SU-DHL-6 (cell line): ENCODE data around the gene CNTN4.

Experiments
- H2AFZ ChIP-seq: fragments of 200-600 bp; sonication (generic); 2 replicates; pipeline ENCODE4 v1.6.1; 2014; ENCODE audit warnings: low read depth, mild to moderate bottlenecking, moderate library complexity, mixed read lengths, antibody characterized with exemption, low read length; ENCODE audit not compliant: severe bottlenecking
- H3F3A ChIP-seq: fragments of 200-600 bp; shearing (Covaris generic); 2 replicates; pipeline ENCODE4 v1.6.0; 2016; ENCODE audit warnings: antibody characterized with exemption, mild to moderate bottlenecking; ENCODE audit not compliant: insufficient read depth
- H3K27ac ChIP-seq: fragments of 200-600 bp; sonication (generic); 2 replicates; pipeline ENCODE4 v1.5.1; 2016; ENCODE audit warnings: low read depth, mild to moderate bottlenecking, low read length, moderate library complexity, mixed read lengths
- H3K27me3 ChIP-seq: fragments of 200-600 bp; sonication (generic), shearing (Covaris generic); 2 replicates; pipeline ENCODE4 v1.6.0; 2014; ENCODE audit warnings: mild to moderate bottlenecking, low read length
- H3K36me3 ChIP-seq: fragments of 200-600 bp; sonication (generic); 2 replicates; pipeline ENCODE4 v1.6.1; 2014; ENCODE audit warnings: mild to moderate bottlenecking, low read length, mixed read lengths
- H3K4me2 ChIP-seq: fragments of 300-600, 200-600 bp; shearing (Covaris generic), sonication (generic); 2 replicates; pipeline ENCODE4 v1.6.0; 2014; ENCODE audit warnings: low read length, low read depth, mild to moderate bottlenecking; ENCODE audit not compliant: poor library complexity, severe bottlenecking
- H3K4me3 ChIP-seq: fragments of 200-600 bp; sonication (generic); 2 replicates; pipeline ENCODE4 v1.5.1; 2014; ENCODE audit warnings: antibody characterized with exemption, low read length, mild to moderate bottlenecking, mixed read lengths; ENCODE audit not compliant: insufficient read depth, poor library complexity, severe bottlenecking
- H3K79me2 ChIP-seq: fragments of 200-600 bp; sonication (generic); 2 replicates; pipeline ENCODE4 v1.6.1; 2014; ENCODE audit warnings: mild to moderate bottlenecking, low read length, moderate library complexity; ENCODE audit not compliant: insufficient read depth
- H3K9ac ChIP-seq: fragments of 200-600 bp; sonication (generic); 2 replicates; pipeline ENCODE4 v1.7.0; 2014; ENCODE audit warnings: mild to moderate bottlenecking, low read length
- H3K9me2 ChIP-seq: fragments of 200-600 bp; sonication (generic); replicated peaks from 2 replicates; pipeline ENCODE4 v1.6.1; 2014; ENCODE audit warnings: low read length; ENCODE audit not compliant: insufficient read depth
- H3K9me3 ChIP-seq: fragments of 200-600 bp; sonication (generic); 2 replicates; pipeline ENCODE4 v1.6.1; 2014; ENCODE audit warnings: low read length, mixed read lengths; ENCODE audit not compliant: insufficient read depth
- H4K20me1 ChIP-seq: fragments of 200-600 bp; sonication (generic); 2 replicates; pipeline ENCODE4 v1.6.1; 2014; ENCODE audit warnings: low read depth, mild to moderate bottlenecking, antibody characterized with exemption, low read length, moderate library complexity, mixed read lengths
- CTCF ChIP-seq: fragments of 200-600 bp; sonication (generic); IDR thresholded peaks from one replicate; pipeline ENCODE4 v1.5.1; 2017; ENCODE audit warnings: antibody characterized with exemption, mild to moderate bottlenecking, low read length, moderate library complexity; ENCODE audit not compliant: insufficient read depth, poor library complexity, severe bottlenecking
- EZH2phosphoT487 ChIP-seq: fragments of 200-600 bp; sonication (generic), shearing (Covaris generic); conservative IDR thresholded peaks from 2 replicates; pipeline ENCODE4 v1.6.1; 2018; ENCODE audit warnings: mild to moderate bottlenecking, antibody characterized with exemption, low read length, moderate library complexity, mixed read lengths

The CNTN4 gene

DNA sequence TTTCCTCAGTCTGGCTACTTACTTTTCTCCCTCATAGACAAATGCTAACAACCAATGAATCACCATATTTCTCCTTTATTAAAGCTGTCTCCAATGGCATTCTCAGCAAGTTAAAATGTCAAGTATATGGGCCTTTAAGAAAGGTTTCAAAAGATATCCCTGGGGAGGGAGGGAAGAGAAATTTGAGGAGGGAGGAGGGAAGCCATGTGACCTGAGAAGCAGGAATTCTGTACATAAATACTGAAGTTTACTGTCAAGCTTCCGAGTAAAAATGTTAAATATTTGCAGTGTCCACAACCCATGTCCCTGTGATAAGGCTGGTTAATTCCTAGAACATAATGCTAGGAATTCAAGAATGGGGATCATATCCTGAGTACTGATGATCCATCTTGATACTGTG, 175.9 kb downstream of the CNTN4 start:
- Histone ChIP-seq H3K27me3 (no peaks in the 10 kb centered on the region), H3F3A (no peaks in the 10 kb centered on the region), H3K79me2 (no peaks in the 10 kb centered on the region), H3K9ac (no peak overlapping the region), H3K4me2 (no peak overlapping the region), H3K27ac (no peak overlapping the region), H4K20me1 (no peaks in the 10 kb centered on the region), H2AFZ (no peak overlapping the region), H3K9me2 (no peaks in the 10 kb centered on the region), H3K4me3 (no peak overlapping the region), H3K9me3 (no peaks in the 10 kb centered on the region), H3K36me3 (no peaks in the 10 kb centered on the region)
- TF ChIP-seq CTCF, result no peak
- no peak for TF ChIP-seq EZH2phosphoT487

- no peaks in the 10 kb centered on the region for H3K27me3 ChIP-seq
- H4K20me1 ChIP-seq, result no peaks in the 10 kb centered on the region; the same call in 1 of the 2 replicates
- no peaks in the 10 kb centered on the region for H3K9me3 ChIP-seq
- no peak overlapping the region for H2AFZ ChIP-seq
- TF ChIP-seq EZH2phosphoT487 (no peak), CTCF (no peak)
- H3K9me2 ChIP-seq, result no peaks in the 10 kb centered on the region
- H3K79me2 ChIP-seq, result no peaks in the 10 kb centered on the region
- H3F3A ChIP-seq, result no peaks in the 10 kb centered on the region
- H3K27ac ChIP-seq, result no peak overlapping the region
- H3K9ac ChIP-seq, result no peak overlapping the region
- H3K36me3 ChIP-seq, result no peaks in the 10 kb centered on the region
- no peak overlapping the region for H3K4me2 ChIP-seq
- H3K4me3 ChIP-seq, result no peak overlapping the region
Observed at GRCh38 chr3:2283818-2284217, 185.2 kb downstream of the CNTN4 start.

GRCh38 chr3:2300938-2301337, 202.3 kb downstream of the CNTN4 start:
- Histone ChIP-seq H2AFZ (no peak overlapping the region), H3F3A (no peaks in the 10 kb centered on the region), H3K9me2 (no peaks in the 10 kb centered on the region), H4K20me1 (no peaks in the 10 kb centered on the region), H3K4me2 (no peak overlapping the region), H3K27me3 (no peaks in the 10 kb centered on the region), H3K27ac (no peak overlapping the region), H3K9me3 (no peaks in the 10 kb centered on the region), H3K9ac (no peak overlapping the region), H3K36me3 (no peaks in the 10 kb centered on the region), H3K79me2 (no peaks in the 10 kb centered on the region), H3K4me3 (no peak overlapping the region)
- TF ChIP-seq EZH2phosphoT487 (no peak), CTCF (no peak)

DNA sequence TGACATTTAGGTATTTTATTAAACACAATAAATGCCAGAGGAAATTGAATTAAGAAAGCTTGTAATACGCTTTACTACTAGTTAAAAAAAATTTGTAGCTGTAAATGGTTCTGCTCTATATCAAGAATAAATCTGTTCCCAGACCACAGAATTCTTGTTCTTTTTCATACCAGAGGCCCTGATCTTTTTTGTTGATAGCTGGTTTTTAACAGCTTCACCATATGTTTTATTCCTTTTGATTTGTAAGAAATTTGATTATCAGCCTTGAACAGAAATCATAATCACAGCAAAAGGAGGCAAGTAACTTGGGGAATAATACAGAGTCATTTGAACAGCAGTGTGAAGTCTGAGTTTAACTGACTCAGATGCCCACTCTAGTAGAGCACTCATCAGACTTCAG, 202.7 kb downstream of the CNTN4 start:
- Histone ChIP-seq H3K4me3 (no peak overlapping the region), H3K27me3 (no peaks in the 10 kb centered on the region), H4K20me1 (no peaks in the 10 kb centered on the region), H3K9me2 (no peaks in the 10 kb centered on the region), H2AFZ (no peak overlapping the region), H3F3A (no peaks in the 10 kb centered on the region), H3K79me2 (no peaks in the 10 kb centered on the region), H3K27ac (no peak overlapping the region), H3K9ac (no peak overlapping the region), H3K9me3 (no peaks in the 10 kb centered on the region), H3K4me2 (no peak overlapping the region), H3K36me3 (no peaks in the 10 kb centered on the region)
- TF ChIP-seq EZH2phosphoT487 (no peak), CTCF (no peak)
